GM19438 (cell line): Measurements from ENCODE around the gene CCDC51.

Experiments
- ATAC-seq: cut with Tn5 transposase; IDR thresholded peaks from one replicate; pipeline ENCODE4 v1.9.1; 2021; ENCODE audit warnings: low read depth; ENCODE audit not compliant: unreplicated experiment

CCDC51 gene

GRCh38 chr3:48435223-48435595, 4.7 kb downstream of the CCDC51 start:
- no peak for ATAC-seq

- ATAC-seq = no peak
These were observed 5.2 kb downstream of the CCDC51 start for GRCh38 chr3:48434591-48435222.

- no peak for ATAC-seq
These were observed 6.3 kb downstream of the CCDC51 start for GRCh38 chr3:48433472-48434118.

GRCh38 chr3:48432411-48433371, 7.2 kb downstream of the CCDC51 start:
- no peak for ATAC-seq

- no peak for ATAC-seq
These were observed 8.5 kb downstream of the CCDC51 start for GRCh38 chr3:48431224-48432029.

- ATAC-seq = no peak
These were observed 9.2 kb downstream of the CCDC51 start for GRCh38 chr3:48430708-48431101.

GRCh38 chr3:48429960-48430707, 9.8 kb downstream of the CCDC51 start, which contains the start of gene PLXNB1:
PLXNB1 (minus strand) TSS chr3:48430086; CDS start chr3:48424611, 5,475 bp downstream.
- ATAC-seq = no peak

- ATAC-seq = no peak
These were observed 10.5 kb downstream of the CCDC51 start for GRCh38 chr3:48429317-48429959.

GRCh38 chr3:48428572-48429316, 11.2 kb downstream of the CCDC51 start:
- no peak for ATAC-seq

- no peak for ATAC-seq
These were observed 11.8 kb downstream of the CCDC51 start for GRCh38 chr3:48428088-48428571.

- no peak for ATAC-seq
These were observed 12.3 kb downstream of the CCDC51 start for GRCh38 chr3:48427630-48427962.

GRCh38 chr3:48426944-48427629, 12.8 kb downstream of the CCDC51 start:
- ATAC-seq = no peak

- ATAC-seq = no peak
These were observed 13.5 kb downstream of the CCDC51 start for GRCh38 chr3:48426401-48426909.

- no peak for ATAC-seq
These were observed 14.6 kb downstream of the CCDC51 start for GRCh38 chr3:48425281-48425812.

- ATAC-seq = no peak
These were observed 15.8 kb downstream of the CCDC51 start for GRCh38 chr3:48423883-48424695.

- no peak for ATAC-seq
These were observed 16.6 kb downstream of the CCDC51 start for GRCh38 chr3:48423241-48423882.
